Stimulated activated CD4-positive, alpha-beta T cell treated with anti-CD3 and anti-CD28 coated beads, TNF-alpha, amount 100 ng/mL, for 48 hours (primary cell): Measurements from ENCODE around the gene RPH3AL.
"Not testable (repeated sequence)": the region's sequence is repeated elsewhere in the genome, so short reads cannot be mapped to it uniquely, and the experiment has no call there.

ENCODE experiments used
- DNase-seq, 3 donors: peaks; one replicate each; pipeline ENCODE4 v3.0.0-alpha.2; 2020; ENCODE audit warnings: low read depth in 3 of 3

Gene RPH3AL

DNA sequence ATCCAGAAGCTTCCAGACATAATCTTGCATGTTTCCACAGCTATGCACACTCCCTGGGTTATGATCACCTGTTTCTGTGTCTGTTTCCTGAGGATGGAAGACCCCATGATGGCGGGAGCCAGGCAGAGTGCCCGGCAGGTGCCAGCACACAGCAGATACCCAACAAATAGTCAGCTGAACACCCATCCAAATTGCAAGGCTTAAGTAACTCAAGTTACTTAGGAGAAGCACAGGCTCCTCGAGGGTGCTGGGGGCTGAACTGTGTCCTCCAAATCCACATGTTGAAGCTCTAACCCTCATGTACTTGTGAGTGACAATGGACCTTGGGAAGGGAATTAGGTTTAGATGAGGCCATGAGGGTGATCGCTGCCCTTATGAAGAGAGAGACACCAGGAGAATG is 91.7 kb downstream of the RPH3AL start:
- DNase-seq, result no peak

DNA sequence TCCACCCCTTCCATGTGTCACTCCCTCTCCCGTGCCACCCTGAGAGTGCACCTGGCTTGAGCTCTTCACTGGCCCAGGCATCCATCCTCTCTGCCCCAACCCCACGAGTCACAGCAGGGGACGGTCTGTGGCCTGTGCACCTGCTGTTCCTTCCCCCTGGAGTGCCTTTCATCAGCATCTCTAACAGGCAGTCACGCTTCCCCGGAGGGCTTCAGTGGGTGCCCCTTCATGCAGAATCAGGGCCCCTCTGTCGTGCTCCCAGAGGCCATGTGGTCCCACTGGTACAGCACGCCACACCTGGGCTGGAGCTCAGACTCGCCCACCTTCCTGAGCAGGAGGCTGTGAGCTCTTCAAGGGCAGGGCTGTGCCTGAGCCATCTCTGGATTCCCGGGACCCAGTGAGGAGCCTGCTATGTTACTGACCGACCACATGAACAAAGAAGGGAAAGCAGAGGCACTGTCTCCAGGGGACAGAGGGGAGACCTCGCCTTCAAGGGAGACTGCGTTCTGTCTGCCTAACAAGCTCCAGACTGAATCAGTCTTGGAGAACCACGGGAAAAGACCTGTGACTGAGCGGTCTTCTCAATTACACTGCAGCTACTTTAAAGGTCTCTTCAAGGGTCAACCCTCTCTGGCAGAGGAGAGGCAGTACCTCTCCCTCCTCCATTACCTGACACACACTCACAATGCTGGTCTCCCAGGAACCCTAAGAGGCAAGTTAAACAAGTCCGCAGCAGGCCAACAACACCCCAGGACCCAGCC is 92.4 kb downstream of the RPH3AL start:
- no peak for DNase-seq

DNA sequence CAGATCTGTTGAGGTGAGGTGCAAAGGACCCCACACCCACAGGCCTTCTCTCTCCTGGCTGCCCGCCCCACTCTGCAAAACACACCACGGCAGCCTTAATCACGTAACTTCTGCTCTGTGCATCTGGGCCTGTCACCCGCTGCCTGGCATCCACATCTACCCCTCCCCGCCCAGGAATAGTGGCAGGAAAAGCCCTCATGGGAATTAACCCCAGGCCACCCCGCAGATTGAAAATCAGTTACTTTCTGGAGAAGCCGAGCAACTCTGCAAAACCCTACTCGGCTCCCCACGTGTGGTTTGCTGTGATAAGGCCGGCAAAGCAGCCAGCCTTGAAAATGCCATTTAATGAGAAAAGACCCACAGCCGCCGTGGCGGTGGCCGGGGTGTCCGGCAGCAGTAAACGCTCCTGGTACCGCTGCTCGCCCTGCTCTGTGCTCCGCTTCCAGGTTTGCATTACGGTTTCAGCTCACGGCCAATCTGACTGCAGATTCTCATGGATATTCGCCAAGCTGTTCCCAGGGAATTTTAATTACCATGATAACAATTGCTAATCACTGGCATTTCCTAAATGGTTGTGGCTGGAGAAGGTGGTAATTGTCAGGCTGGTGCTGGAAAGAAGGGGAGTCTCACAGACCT is 93.1 kb downstream of the RPH3AL start:
- no peak for DNase-seq

DNA sequence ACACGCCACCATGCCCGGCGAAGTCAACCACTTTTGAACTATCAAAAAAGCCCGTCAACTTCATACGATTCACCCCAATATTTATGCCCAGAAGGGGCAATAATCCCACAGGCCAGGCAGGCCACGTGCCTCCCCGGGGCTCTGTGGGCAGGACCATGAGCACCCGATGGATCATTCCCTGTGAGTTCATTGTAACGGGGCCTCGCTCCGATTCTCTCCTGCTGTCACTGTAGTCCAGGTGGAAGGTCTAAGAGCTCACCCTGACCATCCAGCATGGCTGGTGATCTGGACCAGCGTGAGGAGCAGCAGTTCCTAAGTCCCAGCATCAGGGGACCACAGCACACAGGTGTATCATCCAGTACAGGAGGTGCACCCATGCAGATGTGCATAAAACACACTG is 93.7 kb downstream of the RPH3AL start:
- DNase-seq, result no peak

DNA sequence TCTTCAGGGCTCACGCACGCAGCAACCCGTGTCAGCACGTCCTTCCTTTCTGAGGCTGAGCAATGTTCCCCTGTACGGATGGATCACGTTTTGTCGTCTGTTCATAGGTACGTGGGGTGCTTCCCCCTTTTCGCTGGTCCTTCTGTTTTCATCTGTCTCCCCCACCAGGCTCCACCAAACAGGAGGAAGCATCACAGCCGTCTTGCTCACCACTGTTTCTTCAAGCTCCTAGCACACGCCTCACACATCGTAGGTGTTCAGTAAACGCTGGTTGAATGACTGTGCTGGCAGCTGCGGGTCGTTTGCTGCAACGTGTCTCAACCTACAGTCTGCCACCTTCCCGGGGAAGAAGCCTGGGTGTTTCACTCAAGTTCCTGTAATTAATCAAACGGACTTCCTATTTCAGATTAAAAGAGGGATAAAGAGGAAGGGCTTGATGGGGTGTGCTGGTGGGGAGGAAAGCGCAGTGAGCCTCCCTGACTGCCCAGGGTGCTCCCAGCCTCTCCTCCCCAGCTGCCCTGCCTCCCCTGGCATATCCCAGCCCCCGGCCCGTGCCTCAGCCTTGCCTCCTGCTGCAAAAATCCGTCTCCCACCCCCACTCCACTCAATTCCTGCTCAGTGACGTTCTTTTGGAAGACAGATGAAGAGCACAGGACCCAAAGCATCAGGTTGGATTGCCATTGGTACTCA is 94.4 kb downstream of the RPH3AL start:
- no peak for DNase-seq

DNA sequence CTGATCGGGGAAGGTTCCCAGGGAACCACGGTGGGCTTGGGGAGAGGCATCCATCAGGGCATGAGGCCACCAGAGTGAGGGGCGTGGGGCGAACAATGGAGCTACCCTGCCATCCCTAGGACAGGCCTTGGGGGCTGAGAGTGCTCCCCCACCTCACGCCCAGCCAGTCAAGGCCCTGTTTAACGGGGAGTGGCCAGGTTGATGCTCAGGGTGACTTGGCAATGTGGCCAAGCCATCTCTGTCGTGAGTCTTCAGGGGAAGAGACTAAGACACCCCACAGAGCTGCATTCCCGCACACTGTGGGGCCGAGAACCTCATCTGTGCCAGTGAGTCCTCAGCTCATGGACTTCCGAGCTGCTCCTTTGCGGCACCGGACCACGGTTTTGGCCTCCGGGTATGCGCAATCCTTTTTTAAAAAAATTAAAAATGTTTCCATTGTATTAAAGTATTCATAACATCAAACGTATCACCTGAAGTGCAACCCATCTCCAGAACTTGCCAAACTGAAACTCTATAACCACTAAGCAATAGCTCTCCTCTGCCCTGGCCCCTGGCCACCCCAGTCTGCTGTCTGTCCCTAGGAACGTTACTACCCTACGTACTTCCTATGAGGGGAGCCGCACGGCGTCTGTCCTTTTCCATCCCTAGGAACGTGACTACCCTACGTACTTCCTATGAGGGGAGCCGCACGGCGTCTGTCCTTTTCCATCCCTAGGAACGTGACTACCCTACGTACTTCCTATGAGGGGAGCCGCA is 99.3 kb downstream of the RPH3AL start:
- no peak for DNase-seq

DNA sequence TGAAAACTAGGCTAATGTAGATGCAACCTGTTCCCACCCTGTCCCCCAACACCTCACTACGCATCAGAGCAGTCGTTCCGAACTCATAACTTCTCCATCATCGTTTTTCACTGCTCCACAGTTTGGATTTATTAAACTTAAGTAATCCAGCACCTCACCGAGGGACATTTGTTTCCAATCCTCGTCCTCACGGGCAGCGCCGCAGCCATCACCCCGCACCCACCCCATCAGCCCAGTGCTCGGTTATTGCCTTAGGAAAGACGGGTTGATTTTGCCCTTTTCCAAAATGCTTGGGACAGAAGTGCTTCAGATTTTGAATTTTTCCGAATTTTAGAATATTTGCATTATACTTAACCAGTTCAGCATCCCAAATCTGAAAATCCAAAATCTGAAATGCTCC is 100.2 kb downstream of the RPH3AL start:
- DNase-seq, result no peak

DNA sequence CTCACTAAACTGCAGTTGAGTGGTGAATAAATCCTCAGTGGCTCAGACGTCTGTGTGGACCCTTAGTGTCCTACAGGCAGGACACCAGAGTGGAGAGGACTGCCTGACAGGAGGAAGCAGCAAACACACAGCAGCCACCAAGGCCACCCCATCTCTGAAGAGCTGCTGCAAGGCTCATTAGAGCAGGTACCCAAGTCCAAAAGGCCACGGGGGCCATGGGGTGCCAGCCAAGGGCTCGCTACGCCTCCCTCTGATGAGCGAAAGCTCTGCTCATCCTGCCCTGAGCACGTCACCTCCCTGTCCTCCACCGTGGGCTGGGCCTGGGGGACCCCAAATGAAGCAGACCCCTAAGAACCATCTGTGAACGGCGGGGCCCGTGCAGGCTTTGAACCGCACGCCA is 101.1 kb downstream of the RPH3AL start:
- DNase-seq, result no peak

DNA sequence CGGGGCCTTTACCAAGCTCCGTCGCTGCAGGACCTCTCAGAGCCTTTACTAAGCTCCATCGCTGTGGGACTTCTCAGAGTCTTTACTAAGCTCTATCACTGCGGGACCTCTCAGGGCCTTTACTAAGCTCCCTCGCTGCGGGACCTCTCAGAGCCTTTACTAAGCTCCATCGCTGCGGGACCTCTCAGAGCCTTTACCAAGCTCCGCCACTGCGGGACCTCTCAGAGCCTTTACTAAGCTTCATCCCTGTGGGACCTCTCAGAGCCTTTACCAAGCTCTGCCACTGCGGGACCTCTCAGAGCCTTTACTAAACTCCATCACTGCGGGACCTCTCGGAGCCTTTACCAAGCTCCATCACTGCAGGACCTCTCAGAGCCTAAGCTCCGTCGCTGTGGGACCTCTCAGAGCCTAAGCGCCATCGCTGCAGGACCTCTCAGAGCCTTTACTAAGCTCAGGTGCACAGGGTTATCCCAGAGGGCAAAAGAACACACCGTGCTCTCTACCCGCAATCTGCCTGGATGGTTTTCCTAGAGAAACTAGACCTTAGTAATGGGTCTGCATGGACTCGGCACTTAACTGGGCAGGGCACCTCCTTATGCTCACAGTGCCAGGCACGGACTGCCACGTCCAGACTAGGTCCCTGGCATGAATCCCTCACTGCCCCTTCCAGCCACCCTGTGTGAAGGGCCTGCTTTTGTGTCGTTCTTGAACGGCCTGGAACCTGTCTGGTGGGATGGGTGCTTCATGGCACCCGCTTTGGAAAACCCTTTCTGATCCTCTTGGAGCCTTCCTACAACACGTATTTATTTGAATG is 101.9 kb downstream of the RPH3AL start:
- no peak for DNase-seq

DNA sequence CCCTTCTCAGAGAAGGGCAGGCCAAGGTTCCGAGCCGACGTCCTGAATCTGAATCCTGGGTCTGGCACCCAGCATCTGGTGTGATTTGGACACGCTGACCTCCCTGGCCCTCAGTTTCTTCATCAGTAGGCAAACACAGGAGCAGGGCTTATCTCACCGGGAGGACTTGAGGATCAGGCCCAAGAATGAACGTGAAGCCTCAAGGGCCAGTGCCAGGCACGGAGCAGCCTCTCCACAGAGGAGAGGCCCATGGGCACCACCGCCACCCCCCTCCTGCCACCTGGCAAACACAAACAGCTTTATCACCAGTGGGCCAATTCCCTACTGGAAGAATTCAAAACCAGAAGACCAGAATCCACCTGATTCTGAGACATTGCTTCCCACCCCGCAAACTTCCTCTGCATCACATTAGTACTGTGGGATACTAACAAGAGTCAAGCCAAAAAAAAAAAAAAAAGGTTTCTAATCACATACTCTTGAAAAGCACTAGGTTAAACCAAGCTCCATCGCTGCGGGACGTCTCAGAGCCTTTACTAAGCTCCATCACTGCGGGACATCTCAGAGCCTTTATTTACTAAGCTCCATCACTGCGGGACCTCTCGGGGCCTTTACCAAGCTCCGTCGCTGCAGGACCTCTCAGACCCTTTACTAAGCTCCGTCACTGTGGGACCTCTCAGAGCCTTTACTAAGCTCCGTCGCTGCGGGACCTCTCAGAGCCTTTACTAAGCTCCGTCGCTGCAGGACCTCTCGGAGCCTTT is 103.2 kb downstream of the RPH3AL start:
- DNase-seq, result no peak

DNA sequence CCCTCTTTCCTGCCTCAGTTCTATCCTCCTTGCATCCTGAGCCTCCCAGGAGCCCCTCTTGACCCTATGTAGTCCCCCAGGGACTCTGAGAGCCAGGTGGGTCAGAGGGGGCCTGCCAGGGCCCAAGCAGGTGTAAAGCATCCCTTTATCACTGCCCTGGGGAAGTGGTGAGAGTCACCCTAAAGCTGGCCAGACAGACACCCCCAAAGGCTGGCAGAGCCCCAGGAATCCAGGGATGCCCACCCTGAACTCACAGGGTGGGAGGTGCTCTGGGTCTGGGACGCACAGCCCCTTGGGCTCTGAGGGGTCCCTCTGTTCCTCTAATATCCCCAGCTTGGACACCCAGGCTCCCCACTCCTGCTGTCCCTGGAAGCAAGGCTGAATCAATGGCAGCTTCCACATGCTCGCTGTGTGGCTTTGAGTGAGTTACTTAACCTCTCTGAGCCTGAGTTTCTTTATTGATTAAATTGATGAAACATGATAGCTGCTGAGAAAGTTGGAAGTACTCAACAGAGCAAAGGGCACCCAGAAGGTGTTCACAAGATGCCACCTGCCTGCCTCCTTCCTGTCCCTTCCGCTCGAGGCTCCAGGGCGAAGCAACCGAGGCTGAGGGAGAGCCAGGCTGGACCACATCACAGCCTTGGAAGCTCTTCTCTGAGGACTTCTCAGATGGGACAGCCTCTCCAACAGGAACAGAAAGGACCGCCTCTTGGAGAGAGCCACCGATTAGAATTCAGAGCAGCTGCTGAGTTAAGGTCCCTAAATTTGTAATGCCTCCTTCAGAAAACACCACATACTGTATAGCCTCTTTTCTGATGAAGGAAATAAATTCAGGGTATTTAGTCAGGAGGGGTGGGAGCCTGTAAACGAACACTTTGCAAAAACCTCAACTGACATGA is 104.0 kb downstream of the RPH3AL start:
- no peak for DNase-seq

DNA sequence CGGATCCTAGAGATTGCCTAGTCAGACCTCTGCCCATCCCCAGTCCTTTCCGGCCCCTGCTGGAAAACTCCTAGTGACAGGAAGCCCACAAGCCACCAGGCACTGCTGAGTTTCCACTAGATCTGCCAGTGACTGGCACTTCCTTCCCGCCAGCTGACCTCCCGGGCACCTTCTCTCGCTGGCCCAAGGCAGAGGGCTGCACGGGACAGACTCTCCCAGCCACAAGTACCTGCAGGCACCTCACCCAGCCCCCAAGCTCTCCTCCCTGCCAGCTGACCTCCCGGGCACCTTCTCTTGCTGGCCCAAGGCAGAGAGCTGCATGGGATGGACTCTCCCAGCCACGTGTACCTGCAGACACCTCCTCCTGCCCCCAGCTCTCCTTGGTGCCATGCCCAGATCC is 104.8 kb downstream of the RPH3AL start:
- no peak for DNase-seq

DNA sequence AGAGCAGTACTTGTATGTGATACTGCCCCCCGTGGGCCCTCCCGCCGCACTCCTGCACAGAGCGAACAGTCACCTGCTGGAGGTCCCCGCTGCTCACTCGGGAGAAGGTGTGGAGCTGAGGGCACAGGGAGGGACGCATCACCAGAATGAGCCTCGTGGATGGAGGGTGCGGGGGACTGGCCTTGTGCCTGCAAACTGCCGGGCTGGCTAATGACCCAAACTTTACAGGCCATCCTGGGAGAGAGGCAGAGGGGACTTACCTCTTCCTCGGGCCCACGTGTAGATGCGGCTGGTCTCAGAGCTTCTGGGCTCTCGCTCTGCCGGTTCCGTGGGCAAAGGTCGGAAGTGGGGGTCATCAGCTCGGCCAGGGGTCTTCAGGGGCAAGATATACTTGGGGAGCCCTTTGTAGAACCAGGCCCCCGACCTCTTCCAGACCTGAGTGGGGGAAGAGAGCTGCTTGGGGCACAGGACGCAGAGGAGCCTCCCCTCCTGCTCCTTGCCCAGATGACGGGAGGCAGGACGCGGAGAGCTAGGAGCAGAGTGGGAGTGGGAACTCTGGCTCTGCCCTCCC is 105.7 kb downstream of the RPH3AL start:
- DNase-seq, result no peak

DNA sequence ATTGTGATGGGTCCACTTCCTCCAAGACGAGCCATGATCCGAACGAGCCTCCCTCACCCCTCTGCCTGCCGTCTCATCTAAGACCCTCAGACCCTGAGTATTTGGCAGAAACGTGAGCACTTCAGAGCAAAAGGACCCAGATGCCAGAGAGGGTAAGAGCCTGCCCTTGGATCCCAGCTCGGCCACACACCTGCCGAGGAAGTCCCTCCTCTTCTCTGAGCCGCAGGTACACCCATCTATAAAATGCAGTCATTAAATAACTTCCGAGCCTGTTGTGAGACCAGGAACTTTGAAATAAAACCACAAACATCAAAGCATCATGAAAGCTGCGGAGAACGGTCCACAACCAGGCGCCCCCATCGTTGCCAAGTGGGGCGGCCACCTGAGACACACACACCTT is 106.4 kb downstream of the RPH3AL start:
- DNase-seq, result no peak

DNA sequence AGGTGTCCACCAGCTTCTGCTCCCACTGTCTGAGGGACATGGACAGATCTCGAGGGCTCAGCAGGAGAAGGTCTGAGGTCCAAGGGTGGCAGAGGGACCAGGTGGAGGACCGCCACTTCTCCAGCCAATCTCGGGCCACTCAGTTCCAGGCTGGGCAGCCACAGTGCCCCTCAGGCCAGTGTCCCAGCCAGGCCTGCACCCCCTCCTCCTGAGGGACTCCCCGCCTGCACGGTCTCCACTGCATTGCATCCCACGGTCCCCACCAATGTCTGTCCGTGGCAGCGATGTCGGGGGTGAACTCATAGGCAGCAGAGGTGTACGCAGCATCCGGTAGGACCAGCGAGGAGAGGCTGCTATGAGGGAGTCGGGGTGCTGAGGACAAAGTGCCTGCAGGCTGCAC is 107.0 kb downstream of the RPH3AL start:
- no peak for DNase-seq

DNA sequence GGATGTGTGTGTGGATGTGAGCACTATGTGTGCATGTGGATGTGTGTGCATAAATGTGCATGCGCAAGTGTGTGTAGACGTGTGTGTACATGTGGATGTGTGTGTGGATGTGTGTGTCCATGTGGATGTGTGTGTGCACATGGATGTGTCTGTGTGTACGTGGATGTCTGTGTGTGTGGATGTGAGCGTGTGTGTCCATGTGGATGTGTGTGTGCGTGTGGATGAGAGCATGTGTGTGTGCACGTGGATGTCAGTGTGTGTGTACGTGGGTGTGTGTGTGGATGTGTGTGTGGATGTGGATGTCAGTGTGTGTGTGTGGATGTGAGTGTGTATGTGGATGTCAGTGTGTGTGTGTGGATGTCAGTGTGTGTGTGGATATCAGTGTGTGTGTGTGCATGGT is 107.6 kb downstream of the RPH3AL start:
- DNase-seq, result no peak

DNA sequence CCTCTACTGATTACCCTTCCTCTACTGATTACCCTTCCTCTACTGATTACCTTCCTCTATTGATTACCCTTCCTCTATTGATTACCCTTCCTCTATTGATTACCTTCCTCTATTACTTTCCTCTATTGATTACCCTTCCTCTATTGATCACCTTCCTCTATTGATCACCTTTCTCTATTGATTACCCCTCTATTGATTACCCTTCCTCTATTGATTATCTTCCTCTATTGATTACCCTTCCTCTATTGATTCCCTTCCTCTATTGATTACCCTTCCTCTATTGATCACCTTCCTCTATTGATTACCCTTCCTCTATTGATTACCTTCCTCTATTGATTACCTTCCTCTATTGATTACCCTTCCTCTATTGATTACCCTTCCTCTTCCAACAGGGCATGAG is 108.7 kb downstream of the RPH3AL start:
- not testable (repeated sequence) for DNase-seq

DNA sequence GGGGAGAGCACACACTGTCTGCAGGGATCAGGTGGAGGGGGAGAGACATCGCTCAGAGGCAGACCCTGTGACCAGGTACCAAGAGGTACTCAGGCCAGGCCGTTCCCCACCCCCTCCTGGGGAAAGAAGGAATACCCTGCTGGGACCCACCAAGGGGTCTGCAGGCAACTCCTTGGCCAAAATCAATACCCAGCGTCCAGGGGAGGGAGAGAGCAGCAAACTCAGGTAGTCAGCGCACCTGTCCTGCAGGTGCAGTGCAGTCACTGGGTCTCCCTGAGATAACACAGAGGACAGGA is 113.7 kb downstream of the RPH3AL start:
- DNase-seq, result no peak
